ENCODE data around the gene RASSF1.
A peak's percentile ranks its signal among the peaks of the same experiment; 100 is the strongest.

The RASSF1 gene

DNA sequence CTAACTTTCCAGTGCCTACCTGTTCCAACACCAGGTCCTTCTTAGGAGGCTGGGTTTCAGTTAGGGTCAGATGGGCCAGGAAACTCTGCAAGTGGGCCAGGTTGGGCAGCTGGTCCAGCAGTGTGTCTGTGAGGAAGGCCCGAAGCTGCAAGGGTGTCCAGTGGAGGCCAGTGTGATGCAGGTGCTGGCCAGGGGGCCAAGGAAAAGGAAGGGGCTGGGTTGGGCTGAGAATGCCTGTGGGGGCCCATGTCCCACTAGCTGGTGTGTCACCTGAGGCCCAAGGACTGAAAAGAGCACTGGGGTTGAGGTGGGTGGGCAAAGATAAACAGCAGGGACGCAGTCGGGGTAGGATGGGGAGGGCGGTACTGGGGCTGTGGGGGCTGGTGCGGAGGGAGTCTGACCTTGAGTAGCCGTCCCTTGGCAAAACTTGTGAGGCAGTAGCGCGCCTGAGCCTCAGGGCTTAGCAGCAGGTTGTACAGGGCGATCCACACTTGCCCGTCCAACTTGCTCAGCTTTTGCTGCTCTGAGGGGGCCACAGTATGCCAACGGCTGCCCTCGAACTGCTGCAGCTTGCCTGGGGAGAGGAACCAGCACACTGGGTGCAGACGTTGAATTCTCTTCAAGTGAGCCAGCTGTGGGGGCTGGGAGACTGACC, 1.5 kb upstream of the RASSF1 start:
- no peak for DNase-seq

DNA sequence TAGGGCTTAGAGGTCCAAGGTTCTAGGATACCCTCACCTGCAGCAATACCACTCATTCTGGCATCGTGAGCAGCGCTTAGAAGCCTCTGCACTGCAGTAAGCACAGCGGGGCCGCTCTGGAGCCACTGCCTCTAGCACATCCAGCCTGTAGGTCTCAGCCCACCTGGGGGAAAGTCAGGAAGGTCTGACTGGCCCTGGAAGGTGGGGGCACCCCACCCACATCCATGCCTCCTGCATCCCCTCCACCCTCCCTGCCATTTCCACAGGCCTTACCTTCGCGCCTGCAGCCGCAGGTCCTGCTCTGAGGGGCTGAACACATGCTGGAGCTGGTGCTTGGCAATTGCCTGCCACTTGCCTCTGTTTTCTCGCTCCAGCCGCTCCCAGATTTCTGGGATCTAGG, 901 bp upstream of the RASSF1 start:
- no peak for DNase-seq

DNA sequence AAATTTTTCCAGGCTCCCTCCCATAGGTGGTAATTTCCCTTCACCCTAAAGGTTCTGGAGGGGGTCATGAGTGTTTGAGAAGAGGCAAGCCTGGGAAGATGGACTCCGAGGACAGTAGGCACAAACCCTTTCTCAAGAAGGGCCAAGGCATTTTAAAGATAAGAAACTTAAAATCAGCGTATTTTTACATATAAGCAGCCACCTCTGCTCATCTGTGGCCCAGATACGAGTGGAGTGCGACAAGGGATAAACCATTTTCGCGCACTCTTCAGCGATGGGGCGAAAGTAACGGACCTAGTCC, 539 bp downstream of the RASSF1 start:
- no peak for DNase-seq

DNA sequence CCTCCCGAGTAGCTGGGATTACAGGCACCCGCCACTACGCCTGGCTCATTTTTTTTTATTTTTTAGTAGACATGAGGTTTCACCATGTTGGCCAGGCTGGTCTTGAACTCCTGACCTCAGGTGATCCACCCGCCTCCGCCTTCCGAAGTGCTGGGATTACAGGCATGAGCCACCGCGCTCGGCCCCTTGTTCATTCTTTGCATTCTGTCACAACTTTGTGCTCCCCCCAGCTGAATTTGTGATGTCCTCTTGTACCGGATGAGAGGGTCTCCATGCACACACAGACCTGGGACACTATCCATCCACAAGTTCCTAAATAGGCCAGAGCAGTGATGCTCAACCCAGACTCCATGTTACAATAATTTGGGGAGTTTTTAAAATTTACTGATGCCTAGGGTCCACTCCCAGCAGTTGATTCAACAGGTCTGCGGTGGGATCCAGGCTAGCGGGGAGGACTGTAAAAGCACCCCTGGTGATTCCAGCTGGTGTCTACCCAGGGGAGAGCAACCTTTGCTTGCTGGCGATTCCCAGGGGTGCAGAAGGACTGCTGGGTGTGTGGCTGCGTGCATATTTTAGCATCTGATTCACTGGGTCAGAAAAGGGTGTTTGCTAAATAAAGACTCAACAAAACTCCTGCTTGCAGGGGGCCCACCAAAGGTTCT, 1.0 kb downstream of the RASSF1 start:
- no peak for DNase-seq

DNA sequence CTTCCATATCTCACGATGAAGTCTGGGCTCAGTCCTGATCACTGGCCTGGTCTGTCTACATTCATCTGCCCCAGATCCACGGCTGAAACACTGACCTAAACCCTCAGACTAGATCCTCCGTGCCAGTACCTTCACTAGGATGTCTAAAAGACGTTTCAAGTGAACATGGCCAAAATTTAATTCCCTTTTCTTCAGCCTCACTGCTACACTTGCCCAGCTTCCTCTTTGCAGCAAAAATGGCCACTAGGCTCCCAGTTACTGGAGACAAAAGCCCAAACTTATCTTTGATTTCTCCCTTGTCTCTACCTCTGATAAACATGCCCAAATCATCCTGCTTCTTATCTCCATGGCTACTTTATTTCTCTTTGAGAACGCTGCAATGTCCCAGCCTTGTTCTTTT, 1.7 kb downstream of the RASSF1 start:
- DNase-seq, result no peak

DNA sequence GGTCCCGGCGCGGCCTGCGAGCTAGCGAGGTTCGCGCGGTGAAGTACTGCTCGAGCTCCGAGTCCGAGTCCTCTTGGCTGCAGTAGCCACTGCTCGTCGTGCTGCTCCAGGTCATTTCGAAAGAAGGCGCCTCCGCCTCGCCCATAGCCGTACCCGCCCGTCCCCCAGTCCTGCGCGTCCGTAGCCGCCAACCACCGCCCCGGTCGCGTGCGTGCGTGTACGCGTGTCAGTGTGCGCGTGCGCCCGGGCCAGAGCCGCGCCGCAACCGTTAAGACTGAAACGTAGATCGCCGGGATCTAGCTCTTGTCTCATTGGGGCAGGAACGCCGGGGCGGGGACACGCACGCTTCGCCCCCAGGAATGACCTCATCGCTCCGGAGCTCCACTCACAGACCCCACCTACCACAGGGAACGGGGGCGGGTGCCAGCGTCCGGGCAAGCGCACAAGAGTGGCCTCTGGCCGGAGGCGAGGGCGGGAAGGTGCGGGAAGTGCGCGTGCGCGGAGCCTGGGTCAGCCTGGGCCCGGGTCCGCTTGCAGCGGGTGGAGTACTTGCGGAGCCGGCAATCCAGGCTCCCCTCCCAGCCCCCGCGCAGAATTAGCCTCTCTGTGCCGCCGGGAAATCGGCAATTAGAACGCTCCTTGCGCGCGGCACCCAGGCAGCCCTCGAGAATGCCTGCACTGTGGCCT, 3.3 kb downstream of the RASSF1 start:
- DNase-seq, result peak; percentile 93 to 95

DNA sequence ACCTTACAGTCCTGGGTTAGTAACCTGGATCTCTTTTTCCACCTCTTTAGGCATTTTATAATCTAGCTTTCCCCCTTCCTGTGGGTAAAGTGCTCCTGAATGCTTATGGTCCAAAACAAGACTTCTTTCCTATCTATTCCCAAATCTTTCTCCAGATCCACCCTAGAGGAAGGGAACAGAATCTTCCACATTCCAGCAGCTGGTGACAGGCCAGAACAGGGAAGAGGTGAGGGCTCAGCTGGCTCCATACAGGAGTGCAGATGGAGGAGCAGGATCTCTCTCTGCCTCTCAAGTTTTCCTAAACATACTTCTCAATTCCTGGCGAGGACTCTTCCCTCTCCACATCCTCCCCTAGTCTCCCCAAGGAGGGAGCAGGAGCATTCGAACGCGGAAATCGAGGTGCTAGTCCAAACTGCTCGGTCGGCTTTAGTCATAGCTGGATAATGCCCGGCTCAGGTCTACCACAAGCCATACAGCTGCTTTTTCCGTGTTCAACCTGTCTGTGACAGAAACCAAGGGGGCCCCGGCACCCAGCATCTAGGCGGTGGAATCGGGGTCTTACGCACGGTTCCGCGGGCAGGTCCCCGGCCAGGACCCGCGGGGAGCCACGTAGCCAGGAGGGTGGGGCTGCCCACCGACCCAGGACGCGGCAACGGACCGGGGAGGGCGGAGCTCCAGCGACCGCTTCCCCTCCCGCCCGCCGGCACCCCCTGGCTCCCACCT, 4.0 kb downstream of the RASSF1 start:
- DNase-seq, result no peak

DNA sequence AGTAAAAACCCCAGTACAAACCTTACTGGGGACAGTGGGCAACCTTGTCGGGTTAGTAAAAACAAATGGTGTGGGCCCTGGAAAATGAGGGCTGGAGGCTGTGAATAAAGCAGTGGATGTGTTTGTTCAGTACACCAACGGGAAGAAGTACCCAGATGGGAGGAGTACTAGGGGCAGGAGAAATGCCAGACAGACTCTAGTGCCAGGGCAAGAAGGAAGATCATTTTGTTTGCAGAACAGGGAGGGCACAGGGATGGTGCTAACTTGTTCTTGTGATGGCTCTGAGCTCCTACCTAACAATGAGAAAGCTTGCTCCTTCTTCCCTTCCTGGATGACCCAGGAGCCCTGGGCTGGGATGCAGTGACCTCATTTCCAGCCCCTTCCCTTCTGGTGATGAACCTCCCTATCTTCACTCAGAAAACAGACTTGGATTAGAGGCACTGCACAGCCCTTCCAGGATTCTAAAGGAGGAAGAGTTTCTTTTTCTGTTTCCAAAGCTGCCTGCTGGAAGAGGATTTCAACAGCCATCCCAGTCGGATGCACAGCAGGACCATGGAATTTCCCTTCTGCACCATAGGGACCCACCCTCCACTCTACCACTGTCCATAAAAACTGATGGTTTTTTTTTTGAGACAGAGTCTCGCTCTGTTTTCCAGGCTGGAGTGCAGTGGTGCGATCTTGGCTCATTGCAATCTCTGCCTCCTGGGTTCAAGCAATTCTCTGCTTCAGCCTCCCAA, 6.1 kb downstream of the RASSF1 start:
- no peak for DNase-seq

DNA sequence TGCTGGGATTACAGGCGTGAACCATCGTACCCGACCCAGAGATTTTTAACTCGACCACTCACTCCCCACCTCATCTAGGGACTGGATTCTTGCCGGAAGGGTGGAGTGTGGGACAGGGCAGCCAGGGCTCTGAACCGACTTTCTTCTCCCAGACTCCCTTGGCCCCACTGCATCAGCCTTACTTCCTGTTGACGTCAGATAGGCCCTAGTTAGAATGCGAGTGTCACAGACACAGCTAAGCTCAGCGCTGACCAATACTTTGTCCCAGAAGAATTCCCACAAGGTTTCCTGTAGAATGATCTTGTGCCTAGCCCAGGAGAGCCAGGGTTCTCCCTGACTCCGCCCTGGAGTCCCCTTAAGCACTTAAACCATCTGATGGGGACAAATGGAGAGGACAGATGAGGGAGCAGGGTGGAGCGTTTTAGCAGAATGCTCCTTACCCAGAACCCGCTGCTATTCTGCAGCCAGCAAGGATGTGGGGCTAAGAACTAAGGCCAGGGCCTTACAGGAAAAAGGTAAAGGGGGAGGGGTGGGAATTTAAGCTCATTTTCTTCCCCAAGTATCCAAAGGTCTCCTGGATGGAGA, 6.8 kb downstream of the RASSF1 start:
- DNase-seq, result no peak

DNA sequence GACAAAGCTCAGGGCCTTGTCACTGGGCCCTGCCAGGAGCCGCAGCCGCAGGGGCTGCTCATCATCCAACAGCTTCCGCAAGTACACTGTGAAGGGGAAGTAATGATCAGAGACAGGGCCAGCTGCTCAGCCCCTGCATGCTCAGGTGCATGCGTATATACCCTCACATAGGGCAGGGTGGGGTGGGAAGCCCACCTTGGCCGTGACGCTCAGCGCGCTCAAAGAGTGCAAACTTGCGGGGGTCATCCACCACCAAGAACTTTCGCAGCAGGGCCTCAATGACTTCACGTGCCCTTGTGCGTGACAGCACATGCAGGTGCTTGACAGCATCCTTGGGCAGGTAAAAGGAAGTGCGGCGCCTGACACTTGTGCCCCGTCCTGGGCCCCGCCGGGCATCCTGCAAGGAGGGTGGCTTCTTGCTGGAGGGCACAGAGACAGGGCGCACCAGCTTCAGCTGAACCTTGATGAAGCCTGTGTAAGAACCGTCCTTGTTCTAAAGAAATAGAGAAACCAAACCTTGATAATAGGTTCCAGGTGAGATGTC, 9.2 kb downstream of the RASSF1 start:
- no peak for DNase-seq

DNA sequence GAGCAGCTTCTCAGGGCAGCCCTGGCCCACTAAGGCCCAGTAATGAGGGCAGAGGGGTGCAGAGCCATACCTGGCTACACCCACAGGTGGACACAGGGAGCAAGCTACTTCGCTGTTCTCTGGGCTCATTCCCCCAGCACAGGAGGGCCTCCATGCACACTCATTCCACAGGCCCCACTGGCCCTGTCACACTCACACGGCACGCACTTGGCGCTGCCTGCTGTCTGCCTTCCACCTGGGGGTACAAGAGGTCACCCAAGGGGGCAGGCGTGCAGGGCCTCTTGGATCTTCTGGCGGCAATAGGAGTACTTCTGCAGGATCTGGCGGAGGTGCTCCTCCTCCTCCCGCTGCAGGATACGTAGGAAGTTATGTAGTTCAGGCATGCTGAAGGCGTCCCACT, 10.3 kb downstream of the RASSF1 start:
- DNase-seq, result no peak

DNA sequence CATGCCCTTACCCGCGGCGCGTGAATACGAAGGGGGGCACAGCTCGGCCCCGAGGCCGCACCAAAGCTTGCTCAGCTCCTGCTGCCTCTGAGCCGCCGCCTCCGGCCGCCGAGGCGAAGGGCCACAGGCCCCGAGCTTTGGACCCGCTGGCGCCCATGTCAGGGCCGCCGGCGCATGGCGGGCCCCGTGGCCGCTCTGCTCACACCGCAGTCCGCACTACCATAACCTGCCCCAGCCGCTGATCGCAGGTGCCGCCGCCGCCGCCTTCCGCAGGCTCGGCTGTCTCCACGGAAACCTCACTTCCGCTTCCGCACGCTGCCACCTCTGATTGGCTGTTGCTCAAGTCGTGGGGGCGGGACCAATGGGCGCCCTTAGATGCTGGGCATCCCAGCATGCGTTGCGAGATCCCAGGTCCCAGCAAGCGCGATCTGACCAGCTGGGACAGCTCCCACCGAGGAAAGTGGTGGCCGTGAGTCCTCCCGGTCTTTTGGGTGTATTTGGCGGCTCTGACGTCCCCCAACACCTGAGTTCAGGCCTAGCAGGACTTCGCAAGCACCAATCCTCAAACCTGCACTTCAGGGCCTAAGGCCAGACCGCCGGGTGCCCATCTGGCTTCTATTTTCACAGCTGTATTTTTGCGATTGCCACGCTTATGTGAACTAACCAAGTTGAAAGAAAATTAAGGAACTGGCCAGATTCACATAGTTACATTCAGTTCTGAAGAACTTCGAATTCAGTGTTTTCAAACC, 12.5 kb downstream of the RASSF1 start, which contains the start of gene TUSC2:
TSS of gene TUSC2 (minus strand) at position 281 of the 749 bp plus-strand sequence. CDS start at position 157, 124 bp downstream.
- DNase-seq, result peak; percentile 94 to 96

DNA sequence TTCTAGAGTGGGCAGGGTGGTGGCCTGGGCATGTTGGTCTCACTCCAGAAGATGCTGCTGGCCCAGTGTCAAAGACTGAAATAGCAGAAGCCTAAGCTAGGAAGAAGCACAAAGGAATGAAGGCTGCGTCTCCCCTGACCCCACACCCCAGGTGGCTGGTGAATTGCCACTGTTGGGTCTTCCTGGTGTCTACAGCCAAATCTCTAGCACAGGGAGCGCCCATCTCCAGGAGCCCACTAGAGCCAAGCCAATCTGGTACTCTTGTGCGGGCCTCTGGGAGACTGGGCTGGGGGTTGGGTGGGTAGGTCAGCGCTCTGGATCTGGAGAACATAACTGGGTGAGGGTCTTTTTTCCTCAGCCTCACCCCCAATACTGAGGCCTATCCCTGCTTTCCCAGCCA, 13.5 kb downstream of the RASSF1 start:
- DNase-seq, result no peak

DNA sequence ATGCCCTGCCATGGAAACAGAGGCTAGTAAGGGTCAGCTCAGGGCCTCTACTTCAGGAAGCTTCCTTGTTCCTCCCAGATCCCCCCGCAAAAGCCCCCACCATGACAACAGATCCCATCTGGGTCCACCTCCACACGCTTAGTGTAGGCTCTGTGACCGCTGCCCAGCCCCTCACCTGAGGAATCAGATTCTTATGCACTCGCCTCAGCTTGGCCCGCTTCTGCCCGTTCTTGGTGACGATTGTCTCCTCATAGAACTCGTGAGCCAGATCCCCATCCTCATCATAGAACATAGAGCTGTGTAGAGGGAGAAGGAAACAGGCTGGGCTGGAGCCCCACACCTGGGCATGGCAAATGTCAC, 14.5 kb downstream of the RASSF1 start:
- peak in 1 of 2 donors; percentile 1 for DNase-seq

DNA sequence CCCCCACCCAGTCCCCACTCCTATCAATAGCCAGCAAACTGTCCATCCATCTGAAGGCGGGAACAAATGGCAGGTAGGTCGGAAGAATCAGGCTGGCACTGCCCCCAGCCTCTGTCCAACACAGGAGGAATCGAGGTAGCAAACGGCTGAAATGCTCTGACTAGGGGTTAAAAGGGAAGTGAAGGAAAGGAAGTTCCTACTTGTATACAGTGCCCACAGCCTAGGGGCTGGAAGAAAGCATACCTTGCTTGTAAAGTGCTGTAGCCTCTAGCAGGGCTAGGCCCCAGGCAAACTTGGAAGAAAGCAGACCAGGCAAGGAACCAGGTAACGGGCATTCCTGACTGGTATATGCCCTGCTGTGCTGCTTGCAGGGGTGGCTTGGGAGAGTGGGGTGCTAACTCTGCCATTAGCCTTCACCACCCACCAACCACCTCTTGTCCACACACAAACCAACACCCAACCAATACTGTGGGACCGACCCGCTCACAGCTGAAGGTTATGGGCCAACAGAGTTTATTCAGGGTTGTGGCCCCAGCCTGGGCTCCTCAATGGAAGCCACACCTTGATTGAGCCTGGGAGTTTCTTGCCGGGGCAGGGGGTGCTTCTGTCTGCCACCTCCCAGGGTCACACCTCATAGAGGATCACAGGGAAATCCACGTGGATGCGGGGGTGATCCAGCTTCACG, 15.0 kb downstream of the RASSF1 start:
- peak in 1 of 2 donors; percentile 1 for DNase-seq

DNA sequence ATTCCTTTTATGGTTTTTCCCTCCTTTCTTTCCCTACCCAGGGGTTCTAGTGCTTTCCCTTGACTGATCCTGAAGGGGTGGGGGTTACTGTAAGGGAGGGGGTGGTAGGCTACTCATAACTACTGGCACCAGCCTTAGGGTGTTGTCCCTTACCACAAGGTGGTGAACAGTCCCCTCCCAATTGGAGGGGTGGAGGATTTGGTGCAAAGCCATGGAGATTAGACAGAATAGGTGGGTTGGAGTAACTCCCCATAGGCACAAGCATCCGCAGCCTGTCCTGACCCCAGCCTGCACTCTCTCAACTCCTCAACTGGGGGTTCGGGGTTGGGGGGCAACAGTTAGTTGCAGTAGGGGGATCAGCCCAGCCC, 15.5 kb downstream of the RASSF1 start:
- no peak for DNase-seq

DNA sequence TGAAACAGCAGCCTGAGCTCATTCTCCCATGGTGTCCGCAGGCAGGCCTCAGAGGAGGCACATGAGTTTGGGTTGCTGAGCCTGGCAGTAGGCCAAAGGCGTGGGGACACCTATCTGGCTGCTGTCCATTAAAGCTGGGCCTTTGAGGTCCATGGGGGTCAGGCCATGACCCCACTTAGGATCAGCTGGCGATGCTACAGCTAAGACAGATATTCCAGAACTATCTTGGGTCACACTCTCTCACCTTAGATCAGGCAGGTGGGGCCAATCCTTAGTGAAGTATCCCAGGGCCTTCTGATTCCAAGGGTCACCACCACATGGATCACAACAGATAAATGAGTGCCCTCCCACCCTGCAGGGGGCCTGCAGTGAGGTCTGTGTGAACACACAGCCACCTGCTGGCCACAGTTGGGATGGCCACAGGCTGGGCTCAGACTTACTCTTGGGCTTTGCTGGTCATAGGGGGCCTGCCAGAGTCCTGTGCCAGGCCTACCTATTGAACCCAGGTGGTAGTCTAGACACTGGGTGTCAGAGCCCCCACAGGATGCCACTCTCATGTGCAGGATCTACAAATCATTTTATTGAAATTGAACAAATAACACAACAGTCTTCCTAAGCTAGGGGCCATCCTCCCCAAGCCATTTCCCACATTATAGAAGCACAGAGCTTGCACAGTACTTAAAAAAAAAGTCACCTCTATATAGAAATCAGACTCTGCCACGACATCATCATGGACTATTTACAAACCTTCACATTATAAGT, 16.1 kb downstream of the RASSF1 start:
- DNase-seq, result peak; percentile 55 to 59

DNA sequence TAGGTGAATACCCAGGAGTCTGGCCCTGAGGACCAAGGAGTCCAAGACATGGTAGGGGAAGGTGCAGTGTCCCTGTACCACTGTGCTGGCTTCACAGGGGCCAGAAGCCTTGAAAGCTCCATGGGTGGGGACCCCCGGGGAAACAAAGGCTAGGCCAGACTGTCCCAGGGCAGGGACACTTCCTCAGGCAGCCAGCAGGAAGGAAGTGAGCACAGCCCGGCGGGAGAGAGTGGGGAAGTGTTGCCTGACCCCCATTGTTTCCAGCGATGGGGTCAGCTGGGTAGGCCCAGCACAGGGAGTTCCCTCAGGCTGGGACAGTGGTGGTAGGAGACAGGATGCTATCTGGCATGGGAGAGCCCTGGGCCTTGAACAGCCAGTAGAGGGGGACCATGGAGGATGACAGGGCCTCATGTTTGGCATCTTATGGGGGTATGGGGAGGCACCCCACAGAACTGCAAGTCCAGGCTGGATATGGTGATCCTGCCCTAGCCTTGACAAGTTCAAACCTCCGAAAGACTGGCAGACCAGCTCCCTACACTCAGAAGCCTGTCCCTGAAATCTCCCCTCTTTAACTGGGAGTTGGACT, 16.9 kb downstream of the RASSF1 start:
- DNase-seq, result no peak

DNA sequence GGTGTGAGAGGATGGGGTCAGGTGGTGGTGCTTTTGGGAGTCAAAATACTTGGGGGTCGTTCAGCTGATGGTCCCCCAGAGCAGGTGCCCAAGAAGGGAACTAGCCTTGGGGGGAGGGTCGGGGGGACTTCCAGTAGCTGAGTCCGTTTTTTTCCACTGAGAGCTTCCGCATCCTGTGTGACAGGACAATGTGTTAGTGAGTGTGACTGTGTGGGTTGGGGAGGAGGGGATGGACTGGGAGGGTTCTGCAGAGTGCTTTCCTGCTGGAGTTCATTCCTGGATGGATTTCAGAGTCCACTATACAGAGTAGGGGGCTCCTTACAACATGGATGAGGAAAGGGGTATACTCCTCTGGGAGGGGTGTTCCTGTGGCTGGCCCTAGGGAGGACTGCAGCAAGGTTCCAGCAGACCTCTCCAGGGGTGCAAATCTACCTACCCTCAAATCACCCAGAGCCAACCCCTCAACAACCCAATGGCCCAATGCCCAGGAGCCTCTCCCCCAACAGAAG, 17.5 kb downstream of the RASSF1 start:
- peak in 1 of 2 donors; percentile 1 for DNase-seq
